Measurements from ENCODE around the gene TEDC2.

DNA sequence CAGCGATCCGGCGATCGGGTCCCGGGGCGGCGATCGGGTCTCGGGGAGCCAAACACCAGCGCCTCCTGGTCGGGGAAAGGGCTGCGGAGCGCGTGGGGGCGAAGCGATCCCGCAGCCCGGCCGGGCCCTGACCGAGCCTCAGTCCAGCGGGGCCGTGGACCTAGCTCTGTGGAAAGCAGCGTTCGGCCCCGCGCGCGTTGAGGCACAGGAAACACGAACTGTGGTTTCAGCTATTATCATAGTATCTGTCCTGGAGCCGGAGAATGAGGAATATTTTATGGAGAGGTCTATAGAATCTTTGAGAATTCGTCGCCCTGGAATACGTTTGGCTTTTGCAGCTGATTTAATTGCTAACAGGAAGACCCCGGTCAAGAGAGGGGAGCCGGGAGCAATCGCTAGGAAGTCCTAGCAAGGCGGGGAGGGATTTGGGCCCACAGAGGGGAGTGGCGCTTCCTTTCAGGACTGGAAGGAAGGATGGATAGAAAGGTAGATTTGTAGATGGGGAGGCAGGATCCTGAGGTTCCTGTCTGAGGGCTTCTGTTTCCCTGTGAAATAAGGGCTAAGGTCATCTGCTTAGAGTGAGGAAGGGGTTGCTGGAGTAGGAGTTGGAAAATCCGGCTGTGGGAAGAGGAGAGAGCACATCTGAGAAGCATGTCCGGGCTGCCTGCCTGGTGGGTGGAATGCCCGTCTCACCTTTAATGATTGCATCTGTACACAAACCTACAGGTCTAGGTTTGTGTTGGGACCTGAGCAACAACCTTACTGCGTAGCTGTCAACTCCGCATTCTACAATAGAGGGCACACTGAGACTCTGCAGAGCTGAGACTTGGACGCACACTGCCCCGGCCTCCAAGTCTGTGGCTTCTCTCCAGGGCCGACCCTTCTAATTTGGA lies 29.9 kb upstream of the TEDC2 start:
- TF ChIP-seq, protein P1, sequence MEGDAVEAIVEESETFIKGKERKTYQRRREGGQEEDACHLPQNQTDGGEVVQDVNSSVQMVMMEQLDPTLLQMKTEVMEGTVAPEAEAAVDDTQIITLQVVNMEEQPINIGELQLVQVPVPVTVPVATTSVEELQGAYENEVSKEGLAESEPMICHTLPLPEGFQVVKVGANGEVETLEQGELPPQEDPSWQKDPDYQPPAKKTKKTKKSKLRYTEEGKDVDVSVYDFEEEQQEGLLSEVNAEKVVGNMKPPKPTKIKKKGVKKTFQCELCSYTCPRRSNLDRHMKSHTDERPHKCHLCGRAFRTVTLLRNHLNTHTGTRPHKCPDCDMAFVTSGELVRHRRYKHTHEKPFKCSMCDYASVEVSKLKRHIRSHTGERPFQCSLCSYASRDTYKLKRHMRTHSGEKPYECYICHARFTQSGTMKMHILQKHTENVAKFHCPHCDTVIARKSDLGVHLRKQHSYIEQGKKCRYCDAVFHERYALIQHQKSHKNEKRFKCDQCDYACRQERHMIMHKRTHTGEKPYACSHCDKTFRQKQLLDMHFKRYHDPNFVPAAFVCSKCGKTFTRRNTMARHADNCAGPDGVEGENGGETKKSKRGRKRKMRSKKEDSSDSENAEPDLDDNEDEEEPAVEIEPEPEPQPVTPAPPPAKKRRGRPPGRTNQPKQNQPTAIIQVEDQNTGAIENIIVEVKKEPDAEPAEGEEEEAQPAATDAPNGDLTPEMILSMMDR (IDR thresholded peaks at IDR 0.05 in 4 of 5, conservative IDR thresholded peaks at IDR 0.05 in 1 of 5) = no peak
- no peak for TF ChIP-seq POLR2A (IDR thresholded peaks at IDR 0.05)

Measured in gastrocnemius medialis (tissue), 4 donors.